ENCODE measurements around the gene FAP.

DNA sequence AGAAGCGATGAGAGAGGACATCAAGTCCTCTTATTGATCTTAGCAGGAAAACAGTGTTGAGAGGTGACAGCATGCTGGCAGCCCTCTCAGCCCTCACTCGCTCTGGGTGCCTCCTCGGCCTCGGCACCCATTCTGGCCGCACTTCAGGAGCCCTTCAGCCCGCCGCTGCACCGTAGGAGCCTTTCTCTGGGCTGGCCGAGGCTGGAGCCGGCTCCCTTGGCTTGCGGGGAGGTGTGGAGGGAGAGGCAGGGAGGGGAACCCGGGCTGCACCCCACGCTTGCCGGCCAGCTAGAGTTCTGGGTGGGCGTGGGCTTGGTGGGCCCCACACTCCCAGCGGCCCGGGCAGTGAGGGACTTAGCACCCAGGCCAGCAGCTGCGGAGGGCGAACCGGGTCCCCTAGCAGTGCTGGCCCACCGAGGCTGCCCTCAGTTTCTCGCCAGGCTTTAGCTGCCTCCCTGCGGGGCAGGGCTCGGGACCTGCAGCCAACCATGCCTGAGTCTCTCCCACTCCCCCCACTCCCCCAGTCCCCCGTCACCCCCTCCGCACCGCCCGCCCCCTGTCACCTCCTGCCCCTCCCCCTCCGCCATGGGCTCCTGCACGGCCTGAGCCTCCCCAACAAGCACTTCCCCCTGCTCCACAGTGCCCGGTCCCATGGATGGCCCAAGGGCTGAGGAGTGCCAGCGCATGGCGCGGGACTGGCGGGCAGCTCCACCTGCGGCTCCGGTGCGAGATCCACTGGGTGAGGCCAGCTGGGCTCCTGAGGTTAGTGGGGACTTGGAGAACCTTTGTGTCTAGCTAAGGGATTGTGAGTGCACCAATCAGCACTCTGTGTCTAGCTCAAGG is 8.4 kb downstream of the FAP start:
- TF ChIP-seq, protein P1, sequence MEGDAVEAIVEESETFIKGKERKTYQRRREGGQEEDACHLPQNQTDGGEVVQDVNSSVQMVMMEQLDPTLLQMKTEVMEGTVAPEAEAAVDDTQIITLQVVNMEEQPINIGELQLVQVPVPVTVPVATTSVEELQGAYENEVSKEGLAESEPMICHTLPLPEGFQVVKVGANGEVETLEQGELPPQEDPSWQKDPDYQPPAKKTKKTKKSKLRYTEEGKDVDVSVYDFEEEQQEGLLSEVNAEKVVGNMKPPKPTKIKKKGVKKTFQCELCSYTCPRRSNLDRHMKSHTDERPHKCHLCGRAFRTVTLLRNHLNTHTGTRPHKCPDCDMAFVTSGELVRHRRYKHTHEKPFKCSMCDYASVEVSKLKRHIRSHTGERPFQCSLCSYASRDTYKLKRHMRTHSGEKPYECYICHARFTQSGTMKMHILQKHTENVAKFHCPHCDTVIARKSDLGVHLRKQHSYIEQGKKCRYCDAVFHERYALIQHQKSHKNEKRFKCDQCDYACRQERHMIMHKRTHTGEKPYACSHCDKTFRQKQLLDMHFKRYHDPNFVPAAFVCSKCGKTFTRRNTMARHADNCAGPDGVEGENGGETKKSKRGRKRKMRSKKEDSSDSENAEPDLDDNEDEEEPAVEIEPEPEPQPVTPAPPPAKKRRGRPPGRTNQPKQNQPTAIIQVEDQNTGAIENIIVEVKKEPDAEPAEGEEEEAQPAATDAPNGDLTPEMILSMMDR (conservative IDR thresholded peaks at IDR 0.05 in 1 of 2, IDR thresholded peaks at IDR 0.05 in 1 of 2; ENCODE audit: extremely low read depth in 1 of 2, insufficient read depth in 1 of 2, low read depth in 1 of 2, low read length in 2 of 2), result no peak
- no peak for TF ChIP-seq EZH2 (IDR thresholded peaks at IDR 0.05; ENCODE audit: borderline replicate concordance, low read length)
